Measurements from ENCODE around the gene LAMA4. TPM values are rescaled to one million over a fixed set of nuclear protein-coding genes. Genes with fewer than 3 reads are reported as not detected.

LAMA4 gene
- total RNA-seq, 1 donor from 2014 or later: 46.4 TPM

DNA sequence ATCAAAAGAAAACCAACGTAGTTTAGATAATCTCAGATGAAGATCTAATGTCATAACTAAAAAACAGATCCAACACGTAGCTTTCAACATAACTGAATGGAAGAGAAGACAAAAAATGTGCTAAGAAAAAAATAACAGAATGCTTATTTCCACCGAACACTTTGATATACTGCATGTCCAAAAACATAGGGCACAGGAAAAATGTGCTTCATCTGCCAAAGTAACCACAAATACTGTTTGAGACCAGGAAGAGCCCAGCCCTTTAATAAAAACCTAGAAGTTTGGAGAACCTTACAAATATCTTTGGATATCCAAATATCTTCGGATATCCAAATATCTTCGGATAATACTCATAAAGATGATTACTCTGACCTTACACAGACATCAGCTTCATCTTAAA, 19.8 kb downstream of the LAMA4 start:
- Mint-ChIP-seq H3K27ac (no peak overlapping the region), H3K4me1 (peaks cover 34% of the 10 kb centered on the region), H3K9me3 (no peaks in the 10 kb centered on the region), H3K4me3 (no peak overlapping the region), H3K36me3 (no peaks in the 10 kb centered on the region), H3K27me3 (ENCODE audit: low read depth) (no peaks in the 10 kb centered on the region)
- no peak for DNase-seq (ENCODE audit: low spot score in 2 of 2, unreplicated experiment in 2 of 2)
- TF ChIP-seq, protein P1, sequence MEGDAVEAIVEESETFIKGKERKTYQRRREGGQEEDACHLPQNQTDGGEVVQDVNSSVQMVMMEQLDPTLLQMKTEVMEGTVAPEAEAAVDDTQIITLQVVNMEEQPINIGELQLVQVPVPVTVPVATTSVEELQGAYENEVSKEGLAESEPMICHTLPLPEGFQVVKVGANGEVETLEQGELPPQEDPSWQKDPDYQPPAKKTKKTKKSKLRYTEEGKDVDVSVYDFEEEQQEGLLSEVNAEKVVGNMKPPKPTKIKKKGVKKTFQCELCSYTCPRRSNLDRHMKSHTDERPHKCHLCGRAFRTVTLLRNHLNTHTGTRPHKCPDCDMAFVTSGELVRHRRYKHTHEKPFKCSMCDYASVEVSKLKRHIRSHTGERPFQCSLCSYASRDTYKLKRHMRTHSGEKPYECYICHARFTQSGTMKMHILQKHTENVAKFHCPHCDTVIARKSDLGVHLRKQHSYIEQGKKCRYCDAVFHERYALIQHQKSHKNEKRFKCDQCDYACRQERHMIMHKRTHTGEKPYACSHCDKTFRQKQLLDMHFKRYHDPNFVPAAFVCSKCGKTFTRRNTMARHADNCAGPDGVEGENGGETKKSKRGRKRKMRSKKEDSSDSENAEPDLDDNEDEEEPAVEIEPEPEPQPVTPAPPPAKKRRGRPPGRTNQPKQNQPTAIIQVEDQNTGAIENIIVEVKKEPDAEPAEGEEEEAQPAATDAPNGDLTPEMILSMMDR (IDR thresholded peaks at IDR 0.05; ENCODE audit: unreplicated experiment): no peak

DNA sequence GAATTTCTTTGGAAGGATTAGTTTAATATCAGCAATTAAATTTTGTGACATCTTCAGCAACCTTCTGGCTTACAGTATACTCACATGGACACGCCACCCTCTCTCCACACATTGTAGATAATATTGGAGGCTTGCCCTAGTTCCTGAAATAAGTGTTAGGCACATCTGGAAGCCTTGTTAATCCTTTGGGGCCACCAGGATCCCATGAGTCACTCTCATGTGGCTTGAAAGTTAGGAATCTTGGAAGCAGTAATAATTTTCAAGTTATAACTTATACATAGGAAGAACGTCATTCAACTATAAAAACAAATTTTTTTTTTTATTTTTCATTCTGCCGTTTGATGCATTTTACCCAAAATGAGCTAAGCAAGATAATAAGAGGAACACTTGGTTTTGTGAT, 20.5 kb downstream of the LAMA4 start:
- TF ChIP-seq, protein P1 (IDR thresholded peaks at IDR 0.05; ENCODE audit: unreplicated experiment): no peak
- no peaks in the 10 kb centered on the region for H3K9me3 Mint-ChIP-seq
- H3K36me3 Mint-ChIP-seq: no peaks in the 10 kb centered on the region
- H3K27me3 Mint-ChIP-seq (ENCODE audit: low read depth): no peaks in the 10 kb centered on the region
- peak overlapping the region; percentile 90 for H3K27ac Mint-ChIP-seq
- DNase-seq (ENCODE audit: low spot score in 2 of 2, unreplicated experiment in 2 of 2): no peak
- H3K4me3 Mint-ChIP-seq: no peak overlapping the region
- H3K4me1 Mint-ChIP-seq: peaks cover 34% of the 10 kb centered on the region

DNA sequence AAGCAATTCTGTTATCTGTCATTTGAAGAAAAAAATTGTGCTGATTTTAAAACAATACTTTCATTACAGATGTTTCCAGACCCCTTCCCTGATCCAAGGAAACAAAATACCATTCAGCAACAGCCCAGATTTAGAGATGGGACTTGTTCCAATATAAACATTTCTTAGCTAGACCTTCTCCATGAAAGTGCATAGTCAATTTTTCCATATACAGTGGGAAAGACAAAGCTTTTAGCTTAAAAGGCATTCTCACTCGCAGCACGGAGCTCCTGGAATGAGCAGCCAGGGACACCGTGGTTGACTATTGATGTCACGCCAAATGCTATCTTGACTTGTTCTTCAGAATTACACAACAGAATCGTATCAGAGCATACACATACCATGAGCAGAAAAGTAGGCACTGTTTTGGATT, 21.5 kb downstream of the LAMA4 start:
- TF ChIP-seq, protein P1 (IDR thresholded peaks at IDR 0.05; ENCODE audit: unreplicated experiment): no peak
- Mint-ChIP-seq H3K9me3 (no peaks in the 10 kb centered on the region), H3K4me1 (peaks cover 31% of the 10 kb centered on the region), H3K4me3 (peak overlapping the region; percentile 41), H3K27ac (peak overlapping the region; percentile 90), H3K27me3 (ENCODE audit: low read depth) (no peaks in the 10 kb centered on the region), H3K36me3 (no peaks in the 10 kb centered on the region)
- no peak for DNase-seq (ENCODE audit: low spot score in 2 of 2, unreplicated experiment in 2 of 2)

DNA sequence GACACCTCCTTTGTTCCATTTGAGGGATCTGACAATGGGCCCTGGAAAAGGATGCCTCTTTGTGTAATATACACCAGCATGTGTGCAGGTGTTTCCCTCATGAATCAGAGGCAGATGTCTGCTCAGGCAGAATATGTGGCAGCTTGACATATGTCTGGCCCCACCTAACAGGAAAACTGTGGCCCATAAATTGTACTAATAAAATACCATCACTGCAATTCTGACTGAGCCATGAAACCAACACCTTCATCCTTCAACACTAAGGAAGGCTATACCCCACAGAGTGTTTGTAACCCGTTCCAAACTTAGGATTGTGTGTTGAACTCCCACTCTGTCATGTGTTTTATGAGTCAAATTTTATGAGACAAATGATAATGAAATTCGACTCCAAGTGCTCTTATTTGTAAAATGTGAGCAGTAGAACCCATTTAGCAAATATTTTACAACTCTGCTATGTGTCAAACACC, 22.7 kb downstream of the LAMA4 start:
- Mint-ChIP-seq H3K27ac (peak overlapping the region; percentile 54), H3K9me3 (no peaks in the 10 kb centered on the region), H3K27me3 (ENCODE audit: low read depth) (no peaks in the 10 kb centered on the region), H3K4me3 (no peak overlapping the region), H3K4me1 (peaks cover 27% of the 10 kb centered on the region), H3K36me3 (no peaks in the 10 kb centered on the region)
- TF ChIP-seq, protein P1 (IDR thresholded peaks at IDR 0.05; ENCODE audit: unreplicated experiment): no peak
- DNase-seq (ENCODE audit: low spot score in 2 of 2, unreplicated experiment in 2 of 2): no peak

DNA sequence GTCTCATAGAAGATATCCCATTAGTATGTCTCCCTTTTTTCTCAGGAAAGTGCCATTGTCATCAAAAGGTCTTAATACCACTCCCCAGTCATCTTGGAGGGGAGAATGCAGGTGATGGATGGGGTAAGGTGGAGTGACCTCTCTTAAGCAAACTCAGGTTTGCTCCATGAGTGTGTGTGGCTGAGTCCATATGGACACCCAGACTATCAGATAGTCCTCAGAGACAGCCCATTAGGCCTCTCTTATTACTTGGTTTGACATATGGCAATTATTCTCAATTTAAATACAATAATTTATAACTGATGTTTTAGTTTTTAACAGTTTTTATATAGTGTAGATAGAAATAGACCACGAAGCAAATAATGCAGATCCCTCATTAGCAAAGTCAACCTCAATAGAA, 23.2 kb downstream of the LAMA4 start:
- H3K4me3 Mint-ChIP-seq: no peak overlapping the region
- TF ChIP-seq, protein P1 (IDR thresholded peaks at IDR 0.05; ENCODE audit: unreplicated experiment): no peak
- no peaks in the 10 kb centered on the region for H3K36me3 Mint-ChIP-seq
- DNase-seq (ENCODE audit: low spot score in 2 of 2, unreplicated experiment in 2 of 2): no peak
- H3K27ac Mint-ChIP-seq: no peak overlapping the region
- peaks cover 29% of the 10 kb centered on the region for H3K4me1 Mint-ChIP-seq
- H3K9me3 Mint-ChIP-seq: no peaks in the 10 kb centered on the region
- H3K27me3 Mint-ChIP-seq (ENCODE audit: low read depth): no peaks in the 10 kb centered on the region

All from mesothelial cell of epicardium (in vitro differentiated cells).